Parathyroid adenoma (tissue), 2 donors: ENCODE results near the gene MUC21.

Experiments
- H2AFZ ChIP-seq: fragments of 300-600 bp; sonication (generic); one replicate; pipeline ENCODE4 v1.7.0; 2017; ENCODE audit warnings: antibody characterized with exemption, mild to moderate bottlenecking
- H3K27ac ChIP-seq: fragments of 300-600 bp; sonication (generic); one replicate; pipeline ENCODE4 v1.7.0; 2017
- H3K27me3 ChIP-seq: fragments of 300-600 bp; sonication (generic); one replicate; pipeline ENCODE4 v1.7.0; 2017; ENCODE audit warnings: low read length; ENCODE audit not compliant: control insufficient read depth, insufficient read depth
- H3K36me3 ChIP-seq: fragments of 300-600 bp; sonication (generic); one replicate; pipeline ENCODE4 v1.7.0; 2017; ENCODE audit warnings: low read length; ENCODE audit not compliant: control insufficient read depth, insufficient read depth
- H3K4me1 ChIP-seq: fragments of 300-600 bp; sonication (generic); one replicate; pipeline ENCODE4 v1.7.0; 2017; ENCODE audit warnings: control low read depth
- H3K4me2 ChIP-seq: fragments of 300-600 bp; sonication (generic); one replicate; pipeline ENCODE4 v1.7.0; 2017; ENCODE audit warnings: low read length
- H3K4me3 ChIP-seq: fragments of 300-600 bp; sonication (generic); one replicate; pipeline ENCODE4 v1.7.0; 2017; ENCODE audit warnings: low read depth, low read length
- H3K79me2 ChIP-seq: fragments of 300-600 bp; sonication (generic); one replicate; pipeline ENCODE4 v1.7.0; 2017; ENCODE audit warnings: control low read depth
- H3K9ac ChIP-seq: fragments of 300-600 bp; sonication (generic); one replicate; pipeline ENCODE4 v1.7.0; 2017; ENCODE audit warnings: mild to moderate bottlenecking
- H3K9me3 ChIP-seq: fragments of 300-600 bp; sonication (generic); one replicate; pipeline ENCODE4 v1.7.0; 2017; ENCODE audit warnings: low read length; ENCODE audit not compliant: control insufficient read depth
- TF ChIP-seq, protein P1 (sequence below): fragments of 300-600 bp; sonication (generic); IDR thresholded peaks from one replicate; pipeline ENCODE4 v1.7.0; 2017; ENCODE audit warnings: antibody characterized with exemption, mild to moderate bottlenecking
- donor health status: primary hyperparathyroidism.

The MUC21 gene

DNA sequence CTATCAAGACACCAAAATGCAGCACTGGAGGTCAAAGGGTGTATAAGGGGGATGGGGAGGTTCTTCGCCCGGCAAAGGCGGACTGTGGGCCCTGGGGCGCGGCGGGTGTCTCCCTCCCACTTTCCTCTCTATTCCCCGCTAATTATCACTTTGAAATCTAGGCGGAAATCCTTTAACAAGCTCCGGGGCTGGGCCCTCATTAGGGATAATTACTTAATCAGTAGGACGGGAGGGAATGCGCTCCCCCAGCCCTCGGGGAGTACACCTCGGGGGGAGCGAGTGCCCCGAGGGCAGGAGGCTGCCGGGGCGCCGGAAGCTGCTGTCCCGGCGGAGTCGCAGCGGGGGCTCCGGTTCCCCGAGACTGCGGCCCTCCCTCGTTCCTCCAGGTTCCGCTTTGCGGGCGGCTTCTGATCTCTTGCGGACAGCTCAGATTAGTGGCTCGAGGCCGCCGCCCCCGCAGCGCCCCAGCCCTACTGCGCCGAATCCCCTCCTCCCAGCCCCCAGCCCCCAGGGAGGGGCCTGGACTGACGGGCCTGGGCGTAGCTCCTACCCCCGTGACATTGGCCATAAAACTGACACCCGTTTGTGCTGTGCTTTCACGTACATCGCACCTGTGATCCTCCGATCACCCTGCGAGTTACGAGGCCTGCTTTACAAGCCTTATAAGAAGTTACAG, 28.0 kb upstream of the MUC21 start:
- H3K27ac ChIP-seq, result peak overlapping the region; percentile 55
- H3K4me3 ChIP-seq, result peak overlapping the region; percentile 7
- TF ChIP-seq, protein P1, sequence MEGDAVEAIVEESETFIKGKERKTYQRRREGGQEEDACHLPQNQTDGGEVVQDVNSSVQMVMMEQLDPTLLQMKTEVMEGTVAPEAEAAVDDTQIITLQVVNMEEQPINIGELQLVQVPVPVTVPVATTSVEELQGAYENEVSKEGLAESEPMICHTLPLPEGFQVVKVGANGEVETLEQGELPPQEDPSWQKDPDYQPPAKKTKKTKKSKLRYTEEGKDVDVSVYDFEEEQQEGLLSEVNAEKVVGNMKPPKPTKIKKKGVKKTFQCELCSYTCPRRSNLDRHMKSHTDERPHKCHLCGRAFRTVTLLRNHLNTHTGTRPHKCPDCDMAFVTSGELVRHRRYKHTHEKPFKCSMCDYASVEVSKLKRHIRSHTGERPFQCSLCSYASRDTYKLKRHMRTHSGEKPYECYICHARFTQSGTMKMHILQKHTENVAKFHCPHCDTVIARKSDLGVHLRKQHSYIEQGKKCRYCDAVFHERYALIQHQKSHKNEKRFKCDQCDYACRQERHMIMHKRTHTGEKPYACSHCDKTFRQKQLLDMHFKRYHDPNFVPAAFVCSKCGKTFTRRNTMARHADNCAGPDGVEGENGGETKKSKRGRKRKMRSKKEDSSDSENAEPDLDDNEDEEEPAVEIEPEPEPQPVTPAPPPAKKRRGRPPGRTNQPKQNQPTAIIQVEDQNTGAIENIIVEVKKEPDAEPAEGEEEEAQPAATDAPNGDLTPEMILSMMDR, result no peak
- H3K4me2 ChIP-seq, result peak overlapping the region; percentile 47
- no peaks in the 10 kb centered on the region for H3K79me2 ChIP-seq
- no peaks in the 10 kb centered on the region for H3K27me3 ChIP-seq
- H3K9me3 ChIP-seq, result no peaks in the 10 kb centered on the region
- H2AFZ ChIP-seq, result peak overlapping the region; percentile 99
- H3K9ac ChIP-seq, result peak overlapping the region; percentile 5
- H3K36me3 ChIP-seq, result no peaks in the 10 kb centered on the region
- peaks cover 11% of the 10 kb centered on the region for H3K4me1 ChIP-seq

DNA sequence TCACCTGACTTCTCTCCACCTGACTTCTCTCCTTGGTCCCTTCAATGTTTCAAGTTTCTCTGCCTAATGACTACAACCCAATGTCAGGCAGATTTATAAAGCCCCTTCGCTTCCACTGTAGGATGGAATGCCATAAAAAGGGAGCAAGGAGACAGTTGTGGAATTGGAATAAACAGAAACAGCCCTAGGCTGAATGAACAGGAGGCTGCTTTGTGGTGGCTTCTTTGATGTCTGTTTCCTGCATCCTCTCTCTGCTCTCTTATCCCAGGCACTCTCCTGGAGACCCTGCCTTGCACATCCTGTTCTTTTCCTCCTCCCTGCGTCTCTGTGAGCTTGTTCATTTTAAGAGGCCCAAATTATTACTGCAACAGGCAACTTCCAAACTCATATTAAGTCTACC, 25.8 kb upstream of the MUC21 start:
- no peak overlapping the region for H3K4me2 ChIP-seq
- peak overlapping the region; percentile 30 for H2AFZ ChIP-seq
- no peak overlapping the region for H3K27ac ChIP-seq
- no peaks in the 10 kb centered on the region for H3K27me3 ChIP-seq
- TF ChIP-seq, protein P1, result no peak
- no peak overlapping the region for H3K4me3 ChIP-seq
- no peaks in the 10 kb centered on the region for H3K9me3 ChIP-seq
- H3K9ac ChIP-seq, result no peak overlapping the region
- H3K4me1 ChIP-seq, result peaks cover 11% of the 10 kb centered on the region
- no peaks in the 10 kb centered on the region for H3K36me3 ChIP-seq
- H3K79me2 ChIP-seq, result no peaks in the 10 kb centered on the region

DNA sequence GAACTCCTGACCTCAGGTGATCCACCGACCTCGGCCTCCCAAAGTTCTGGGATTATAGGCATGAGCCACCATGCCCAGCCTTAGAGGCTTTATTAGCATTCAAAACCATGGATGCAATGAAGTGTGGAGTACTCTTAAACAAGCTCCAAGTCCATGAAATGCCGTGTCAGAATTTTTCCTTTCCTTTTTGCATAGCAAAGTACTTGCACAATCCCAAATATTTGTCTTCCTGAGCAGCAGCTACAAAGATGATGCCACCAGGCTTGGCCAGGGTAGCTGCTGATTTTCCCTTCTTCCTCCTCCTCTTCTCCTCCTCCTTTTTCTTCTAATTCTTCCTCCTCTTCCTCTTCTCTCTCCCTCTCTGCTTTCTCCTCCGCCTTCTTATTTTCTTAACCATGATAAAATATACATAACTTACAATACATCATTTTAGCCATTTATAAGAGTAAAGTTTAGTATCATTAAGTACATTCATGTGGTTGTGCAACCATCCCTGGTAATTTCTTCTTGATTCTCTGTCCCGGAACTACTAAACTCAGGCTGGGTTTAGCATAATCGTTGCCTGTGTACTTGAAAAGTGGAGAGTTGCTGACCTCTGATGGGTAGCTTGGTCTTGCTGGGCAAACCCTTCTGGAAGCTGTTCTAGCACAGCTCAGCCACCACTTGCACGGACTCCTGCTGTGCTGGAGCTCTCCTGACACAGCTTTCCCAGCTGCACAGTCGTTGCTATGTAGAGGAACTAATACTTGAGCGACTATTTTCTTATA, 22.4 kb upstream of the MUC21 start:
- H3K9me3 ChIP-seq, result no peaks in the 10 kb centered on the region
- no peak overlapping the region for H2AFZ ChIP-seq
- H3K36me3 ChIP-seq, result no peaks in the 10 kb centered on the region
- no peaks in the 10 kb centered on the region for H3K27me3 ChIP-seq
- TF ChIP-seq, protein P1, result no peak
- H3K27ac ChIP-seq, result no peak overlapping the region
- no peaks in the 10 kb centered on the region for H3K79me2 ChIP-seq
- H3K4me3 ChIP-seq, result no peak overlapping the region
- H3K4me1 ChIP-seq, result peaks cover 11% of the 10 kb centered on the region
- H3K9ac ChIP-seq, result no peak overlapping the region
- no peak overlapping the region for H3K4me2 ChIP-seq

DNA sequence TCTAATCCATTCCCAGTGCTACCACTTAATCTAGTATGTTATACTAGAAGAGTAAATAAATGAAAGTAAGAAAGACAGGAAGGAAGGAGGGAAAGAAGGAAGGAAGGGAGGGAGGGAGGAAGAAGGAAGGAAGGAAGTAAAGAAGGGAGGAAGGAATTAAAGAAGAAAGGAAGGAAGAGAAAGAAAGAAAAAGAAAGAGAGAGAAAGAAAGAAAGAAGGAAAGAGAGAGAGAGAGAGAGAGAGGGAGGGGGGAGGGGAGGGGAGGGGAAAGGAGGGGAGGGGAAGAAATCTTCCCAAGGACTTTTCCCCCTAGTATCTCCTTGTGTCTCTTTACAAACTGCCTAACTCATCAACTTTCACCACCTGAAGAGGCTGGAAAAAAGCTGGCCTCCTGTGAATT, 20.8 kb upstream of the MUC21 start:
- H3K4me2 ChIP-seq, result no peak overlapping the region
- no peaks in the 10 kb centered on the region for H3K79me2 ChIP-seq
- H3K4me3 ChIP-seq, result no peak overlapping the region
- no peak overlapping the region for H3K9ac ChIP-seq
- H3K4me1 ChIP-seq, result peaks cover 10% of the 10 kb centered on the region
- no peaks in the 10 kb centered on the region for H3K36me3 ChIP-seq
- H3K9me3 ChIP-seq, result no peaks in the 10 kb centered on the region
- H3K27ac ChIP-seq, result no peak overlapping the region
- no peaks in the 10 kb centered on the region for H3K27me3 ChIP-seq
- TF ChIP-seq, protein P1, result no peak
- peak overlapping the region; percentile 64 for H2AFZ ChIP-seq
